ENCODE results near the gene COMMD1.
"Not testable (repeated sequence)": the region's sequence is repeated elsewhere in the genome, so short reads cannot be mapped to it uniquely, and the experiment has no call there.

Gene COMMD1

GRCh38 chr2:61966087-61966727 is 60.7 kb downstream of the COMMD1 start:
- no peak for DNase-seq

GRCh38 chr2:61967262-61967661 is 61.8 kb downstream of the COMMD1 start:
- no peak for DNase-seq

GRCh38 chr2:61969376-61969775 is 63.9 kb downstream of the COMMD1 start:
- DNase-seq: no peak

GRCh38 chr2:61970807-61971556 is 65.5 kb downstream of the COMMD1 start:
- DNase-seq: no peak

GRCh38 chr2:61978522-61978921 is 73.0 kb downstream of the COMMD1 start:
- DNase-seq: no peak

DNA sequence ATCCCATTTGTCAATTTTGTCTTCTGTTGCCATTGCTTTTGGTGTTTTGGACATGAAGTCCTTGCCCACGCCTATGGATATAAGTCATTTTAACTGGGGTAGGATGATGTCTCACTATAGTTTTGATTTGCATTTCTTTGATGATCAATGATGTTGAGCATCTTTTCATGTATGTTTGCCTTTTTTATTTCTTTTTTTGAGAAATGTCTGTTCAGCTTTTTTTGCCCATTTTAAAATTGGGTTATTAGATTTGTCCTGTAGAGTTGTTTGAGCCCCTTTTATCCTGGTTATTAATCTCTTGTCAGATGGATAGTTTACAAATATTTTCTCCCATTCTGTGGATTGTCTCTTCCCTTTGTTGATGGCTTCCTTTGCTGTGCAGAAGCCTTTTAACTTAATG is 75.3 kb downstream of the COMMD1 start:
- DNase-seq: no peak

GRCh38 chr2:61984682-61985081 is 79.2 kb downstream of the COMMD1 start:
- no peak for DNase-seq

DNA sequence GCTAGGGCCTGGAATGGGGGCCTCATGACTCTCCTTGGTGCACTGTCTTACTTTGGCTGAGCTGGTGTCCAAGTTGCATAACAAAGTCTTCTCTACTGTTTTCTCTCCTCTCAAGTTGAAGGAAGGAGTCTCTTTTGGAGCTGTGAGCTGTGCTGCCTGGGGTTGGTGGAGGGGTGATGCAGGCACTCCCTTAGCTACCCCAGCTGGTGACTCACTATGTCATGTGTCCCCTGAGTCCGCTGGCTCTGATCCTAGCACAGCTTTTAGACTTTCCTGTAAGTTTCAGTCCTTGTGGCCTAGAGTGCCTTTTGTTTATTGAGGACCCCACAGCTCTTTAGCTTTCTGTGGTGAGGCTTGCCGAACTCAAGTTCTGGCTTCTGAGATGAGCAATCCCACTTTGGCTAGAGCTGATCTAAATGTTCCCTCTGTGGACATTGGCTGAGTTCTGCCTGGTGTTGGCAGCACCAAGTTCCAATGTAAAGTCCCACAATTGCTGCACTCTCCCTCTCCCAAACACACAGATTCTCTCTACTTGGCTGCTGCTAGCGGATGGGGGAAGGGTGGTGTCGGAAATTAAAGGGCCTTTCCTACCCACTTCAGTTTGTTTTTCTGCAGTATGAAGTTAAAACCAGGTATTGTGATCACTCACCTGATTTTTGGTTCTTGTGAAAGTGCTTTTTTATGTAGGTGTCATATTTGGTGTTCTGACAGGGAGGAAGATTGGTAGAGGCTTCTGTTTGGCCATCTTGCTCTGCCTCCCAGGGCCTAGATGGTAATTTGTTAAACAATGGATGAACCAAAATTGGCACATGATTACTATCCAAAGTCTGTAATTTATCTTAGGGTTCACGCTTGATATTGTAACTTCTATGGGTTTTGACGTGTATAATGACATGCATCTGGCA is 83.2 kb downstream of the COMMD1 start:
- no peak for DNase-seq

DNA sequence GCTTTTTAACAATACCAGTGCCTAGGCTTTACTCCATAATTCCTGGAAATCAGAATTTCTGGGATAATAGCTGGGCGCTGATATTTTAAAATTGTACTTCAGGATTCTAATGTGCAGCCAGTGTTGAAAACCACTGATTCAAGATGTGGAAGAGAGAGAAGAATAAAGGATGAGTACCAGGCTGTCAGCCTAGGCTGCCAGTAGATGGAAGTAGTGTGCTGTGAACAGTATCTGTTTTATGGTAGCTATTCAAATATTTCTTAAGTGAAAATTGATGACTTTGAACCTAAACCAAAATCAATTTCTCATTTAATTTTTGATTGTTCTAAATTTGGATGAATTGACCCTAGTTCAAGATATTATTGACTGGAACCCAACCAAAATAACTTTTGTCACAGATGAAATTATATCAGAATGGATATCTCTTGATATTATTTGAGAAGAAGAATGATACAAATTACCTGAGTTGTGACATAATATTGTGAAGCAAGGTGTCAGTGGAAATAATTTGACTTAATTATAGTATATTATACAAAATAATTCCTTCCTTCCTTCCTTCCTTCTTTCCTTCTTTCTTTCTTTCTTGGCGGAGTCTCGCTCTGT is 88.0 kb downstream of the COMMD1 start:
- peak; percentile 22 for DNase-seq

GRCh38 chr2:61994531-61994930 is 89.1 kb downstream of the COMMD1 start:
- no peak for DNase-seq

GRCh38 chr2:61995065-61995464 is 89.6 kb downstream of the COMMD1 start:
- DNase-seq: no peak

GRCh38 chr2:61995515-61995914 is 90.0 kb downstream of the COMMD1 start:
- no peak for DNase-seq

GRCh38 chr2:61998426-61998825 is 93.0 kb downstream of the COMMD1 start:
- no peak for DNase-seq

- DNase-seq: no peak
Measured at GRCh38 chr2:62000538-62000937, 95.1 kb downstream of the COMMD1 start.

GRCh38 chr2:62001431-62001830 is 96.0 kb downstream of the COMMD1 start:
- DNase-seq: no peak

- not testable (repeated sequence) for DNase-seq
Measured at GRCh38 chr2:62004428-62004827, 99.0 kb downstream of the COMMD1 start.

GRCh38 chr2:62007555-62007954 is 102.1 kb downstream of the COMMD1 start:
- no peak for DNase-seq

DNA sequence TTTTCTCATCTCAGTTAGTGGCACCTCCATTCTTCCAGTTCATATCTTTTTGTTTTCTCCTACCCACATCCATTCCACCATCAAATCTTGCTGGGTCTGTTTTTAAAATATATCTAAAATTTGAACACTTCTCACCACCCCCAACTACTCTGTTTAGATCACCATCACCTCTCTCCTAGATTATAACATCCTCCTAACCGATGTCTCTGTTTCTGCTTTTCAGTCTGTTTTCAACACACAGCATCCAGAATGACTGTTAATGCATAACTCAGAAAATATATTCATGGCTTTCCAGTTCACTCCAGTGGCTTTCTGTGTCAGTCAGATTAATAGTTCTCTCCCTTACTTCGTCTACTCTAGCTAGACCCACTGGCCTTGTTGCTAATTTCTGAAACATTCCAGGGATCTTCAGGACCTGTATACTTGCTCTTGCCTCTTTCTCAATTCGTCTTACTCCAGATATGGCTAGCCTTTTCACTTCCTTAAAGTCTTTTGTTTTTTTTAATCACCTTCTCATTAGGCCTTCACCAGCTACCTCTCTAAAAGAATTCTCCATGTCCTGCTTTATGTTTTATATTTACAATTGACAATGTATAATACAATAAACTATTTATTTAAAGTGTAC is 105.3 kb downstream of the COMMD1 start:
- DNase-seq: no peak

DNA sequence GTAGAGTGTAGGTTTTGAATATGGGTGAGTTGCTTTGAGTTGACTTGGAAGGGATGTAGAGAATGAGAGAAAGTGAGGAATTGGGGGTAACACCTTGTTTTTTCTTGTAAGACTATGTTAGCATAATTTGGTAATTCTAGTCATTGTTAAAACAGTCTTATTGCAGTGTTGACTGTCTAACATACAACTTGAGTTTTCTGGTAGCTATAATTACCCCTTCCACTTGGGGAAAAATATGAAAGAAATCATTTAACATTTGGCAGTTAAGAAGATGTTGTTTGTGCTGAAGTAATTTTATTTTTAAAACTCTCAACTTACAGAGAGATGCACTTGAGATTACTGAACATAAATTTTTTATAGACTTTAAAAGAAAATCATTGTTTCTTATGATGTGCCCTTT is 108.2 kb downstream of the COMMD1 start:
- DNase-seq: no peak

GRCh38 chr2:62014102-62014501 is 108.6 kb downstream of the COMMD1 start:
- DNase-seq: no peak

GRCh38 chr2:62016957-62017356 is 111.5 kb downstream of the COMMD1 start:
- DNase-seq: no peak

DNA sequence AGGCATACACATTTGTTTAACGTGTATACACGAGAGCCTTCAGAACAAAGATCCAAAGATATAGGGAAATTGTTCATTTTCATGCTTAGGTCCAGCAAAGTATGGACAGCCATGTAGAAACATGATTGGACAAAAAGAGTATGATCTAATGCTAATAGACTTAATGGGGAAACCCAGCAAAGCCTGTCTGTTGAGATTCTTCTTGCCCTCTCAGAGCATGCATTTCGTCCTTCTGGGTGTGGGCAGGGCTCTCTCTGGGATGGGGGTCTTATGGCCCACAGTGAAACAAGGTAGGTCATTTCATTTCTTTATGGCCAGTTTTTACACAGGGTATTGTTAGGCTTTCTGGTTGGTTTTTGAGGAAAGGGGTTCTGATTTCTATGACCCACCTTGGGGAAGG is 124.4 kb downstream of the COMMD1 start:
- DNase-seq: no peak

- DNase-seq: no peak
Measured at GRCh38 chr2:62030902-62031301, 125.4 kb downstream of the COMMD1 start.
